Measurements from ENCODE around the gene AKAP12.

The AKAP12 gene

GRCh38 chr6:151260205-151260604, 20.4 kb downstream of the AKAP12 start:
- peaks cover 3% of the 10 kb centered on the region; the same call in 1 of the 2 replicates for H3K27me3 ChIP-seq (ENCODE audit: control insufficient read depth, low read length)
- no peaks in the 10 kb centered on the region for H3K36me3 ChIP-seq (ENCODE audit: control insufficient read depth, low read length)
- no peak overlapping the region for H3K4me2 ChIP-seq (ENCODE audit: low read length)
- H3K79me2 ChIP-seq (ENCODE audit: control insufficient read depth, low read length), result no peaks in the 10 kb centered on the region
- H3K9me3 ChIP-seq (ENCODE audit: control insufficient read depth, insufficient read depth, low read length), result no peaks in the 10 kb centered on the region
- no peak overlapping the region for H3K4me3 ChIP-seq (ENCODE audit: low read length)
- H3F3A ChIP-seq (ENCODE audit: control insufficient read depth, insufficient read depth), result no peaks in the 10 kb centered on the region
- TF ChIP-seq CTCF (IDR thresholded peaks at IDR 0.05; ENCODE audit: low read depth, low read length, poor library complexity, severe bottlenecking) (no peak), EZH2phosphoT487 (IDR thresholded peaks at IDR 0.05; ENCODE audit: borderline replicate concordance, low read length) (no peak)
- no peaks in the 10 kb centered on the region for H4K20me1 ChIP-seq (ENCODE audit: control insufficient read depth, insufficient read depth, low read depth, low read length)
- H3K9me2 ChIP-seq (replicated peaks; ENCODE audit: control insufficient read depth, low read length), result no peaks in the 10 kb centered on the region
- H3K4me1 ChIP-seq (ENCODE audit: control insufficient read depth, low read length), result no peaks in the 10 kb centered on the region
- H3K27ac ChIP-seq (ENCODE audit: low read depth, low read length), result no peak overlapping the region

- no peaks in the 10 kb centered on the region for H3K9me3 ChIP-seq (ENCODE audit: control insufficient read depth, insufficient read depth, low read length)
- H4K20me1 ChIP-seq (ENCODE audit: control insufficient read depth, insufficient read depth, low read depth, low read length), result no peaks in the 10 kb centered on the region
- no peak overlapping the region for H3K27ac ChIP-seq (ENCODE audit: low read depth, low read length)
- H3K9me2 ChIP-seq (replicated peaks; ENCODE audit: control insufficient read depth, low read length), result no peaks in the 10 kb centered on the region
- no peak for TF ChIP-seq CTCF (IDR thresholded peaks at IDR 0.05; ENCODE audit: low read depth, low read length, poor library complexity, severe bottlenecking)
- TF ChIP-seq EZH2phosphoT487 (IDR thresholded peaks at IDR 0.05; ENCODE audit: borderline replicate concordance, low read length), result no peak
- no peaks in the 10 kb centered on the region for H3K4me1 ChIP-seq (ENCODE audit: control insufficient read depth, low read length)
- no peaks in the 10 kb centered on the region for H3K36me3 ChIP-seq (ENCODE audit: control insufficient read depth, low read length)
- H3K4me3 ChIP-seq (ENCODE audit: low read length), result no peak overlapping the region
- no peak overlapping the region for H3K4me2 ChIP-seq (ENCODE audit: low read length)
- H3K79me2 ChIP-seq (ENCODE audit: control insufficient read depth, low read length), result no peaks in the 10 kb centered on the region
- no peaks in the 10 kb centered on the region for H3F3A ChIP-seq (ENCODE audit: control insufficient read depth, insufficient read depth)
- H3K27me3 ChIP-seq (ENCODE audit: control insufficient read depth, low read length), result peaks cover 8% of the 10 kb centered on the region; the same call in 1 of the 2 replicates
Observed at GRCh38 chr6:151263035-151263434, 23.3 kb downstream of the AKAP12 start.

GRCh38 chr6:151263967-151264366, 24.2 kb downstream of the AKAP12 start:
- Histone ChIP-seq H3K4me2 (ENCODE audit: low read length) (no peak overlapping the region), H3K9me3 (ENCODE audit: control insufficient read depth, insufficient read depth, low read length) (no peaks in the 10 kb centered on the region), H3K9me2 (replicated peaks; ENCODE audit: control insufficient read depth, low read length) (no peaks in the 10 kb centered on the region), H3K79me2 (ENCODE audit: control insufficient read depth, low read length) (no peaks in the 10 kb centered on the region), H3F3A (ENCODE audit: control insufficient read depth, insufficient read depth) (no peaks in the 10 kb centered on the region), H3K4me1 (ENCODE audit: control insufficient read depth, low read length) (no peaks in the 10 kb centered on the region), H3K27ac (ENCODE audit: low read depth, low read length) (no peak overlapping the region), H3K4me3 (ENCODE audit: low read length) (no peak overlapping the region), H3K36me3 (ENCODE audit: control insufficient read depth, low read length) (no peaks in the 10 kb centered on the region), H3K27me3 (ENCODE audit: control insufficient read depth, low read length) (peaks cover 7% of the 10 kb centered on the region; the same call in 1 of the 2 replicates), H4K20me1 (ENCODE audit: control insufficient read depth, insufficient read depth, low read depth, low read length) (no peaks in the 10 kb centered on the region)
- no peak for TF ChIP-seq EZH2phosphoT487 (IDR thresholded peaks at IDR 0.05; ENCODE audit: borderline replicate concordance, low read length)
- no peak for TF ChIP-seq CTCF (IDR thresholded peaks at IDR 0.05; ENCODE audit: low read depth, low read length, poor library complexity, severe bottlenecking)

All from DOHH2 (cell line).